ENCODE data around the gene IGLL5. TPM values are rescaled to one million over a fixed set of nuclear protein-coding genes. Genes with fewer than 3 reads are reported as not detected.

IGLL5 gene
- total RNA-seq, 1 donor: not detected

GRCh38 chr22:22893077-22893805 lies 5.6 kb downstream of the IGLL5 start:
- no peak overlapping the region for H3K4me3 ChIP-seq (ENCODE audit: low read depth, low read length)
- TF ChIP-seq, protein P1, sequence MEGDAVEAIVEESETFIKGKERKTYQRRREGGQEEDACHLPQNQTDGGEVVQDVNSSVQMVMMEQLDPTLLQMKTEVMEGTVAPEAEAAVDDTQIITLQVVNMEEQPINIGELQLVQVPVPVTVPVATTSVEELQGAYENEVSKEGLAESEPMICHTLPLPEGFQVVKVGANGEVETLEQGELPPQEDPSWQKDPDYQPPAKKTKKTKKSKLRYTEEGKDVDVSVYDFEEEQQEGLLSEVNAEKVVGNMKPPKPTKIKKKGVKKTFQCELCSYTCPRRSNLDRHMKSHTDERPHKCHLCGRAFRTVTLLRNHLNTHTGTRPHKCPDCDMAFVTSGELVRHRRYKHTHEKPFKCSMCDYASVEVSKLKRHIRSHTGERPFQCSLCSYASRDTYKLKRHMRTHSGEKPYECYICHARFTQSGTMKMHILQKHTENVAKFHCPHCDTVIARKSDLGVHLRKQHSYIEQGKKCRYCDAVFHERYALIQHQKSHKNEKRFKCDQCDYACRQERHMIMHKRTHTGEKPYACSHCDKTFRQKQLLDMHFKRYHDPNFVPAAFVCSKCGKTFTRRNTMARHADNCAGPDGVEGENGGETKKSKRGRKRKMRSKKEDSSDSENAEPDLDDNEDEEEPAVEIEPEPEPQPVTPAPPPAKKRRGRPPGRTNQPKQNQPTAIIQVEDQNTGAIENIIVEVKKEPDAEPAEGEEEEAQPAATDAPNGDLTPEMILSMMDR (IDR thresholded peaks at IDR 0.05; ENCODE audit: insufficient read depth, low read depth, low read length): no peak
- no peak for DNase-seq (ENCODE audit: low read depth)

- DNase-seq (ENCODE audit: low read depth): no peak
- no peak overlapping the region for H3K4me3 ChIP-seq (ENCODE audit: low read depth, low read length)
- TF ChIP-seq, protein P1 (IDR thresholded peaks at IDR 0.05; ENCODE audit: insufficient read depth, low read depth, low read length): no peak
Observed at GRCh38 chr22:22893891-22894739, 6.5 kb downstream of the IGLL5 start.

DNA sequence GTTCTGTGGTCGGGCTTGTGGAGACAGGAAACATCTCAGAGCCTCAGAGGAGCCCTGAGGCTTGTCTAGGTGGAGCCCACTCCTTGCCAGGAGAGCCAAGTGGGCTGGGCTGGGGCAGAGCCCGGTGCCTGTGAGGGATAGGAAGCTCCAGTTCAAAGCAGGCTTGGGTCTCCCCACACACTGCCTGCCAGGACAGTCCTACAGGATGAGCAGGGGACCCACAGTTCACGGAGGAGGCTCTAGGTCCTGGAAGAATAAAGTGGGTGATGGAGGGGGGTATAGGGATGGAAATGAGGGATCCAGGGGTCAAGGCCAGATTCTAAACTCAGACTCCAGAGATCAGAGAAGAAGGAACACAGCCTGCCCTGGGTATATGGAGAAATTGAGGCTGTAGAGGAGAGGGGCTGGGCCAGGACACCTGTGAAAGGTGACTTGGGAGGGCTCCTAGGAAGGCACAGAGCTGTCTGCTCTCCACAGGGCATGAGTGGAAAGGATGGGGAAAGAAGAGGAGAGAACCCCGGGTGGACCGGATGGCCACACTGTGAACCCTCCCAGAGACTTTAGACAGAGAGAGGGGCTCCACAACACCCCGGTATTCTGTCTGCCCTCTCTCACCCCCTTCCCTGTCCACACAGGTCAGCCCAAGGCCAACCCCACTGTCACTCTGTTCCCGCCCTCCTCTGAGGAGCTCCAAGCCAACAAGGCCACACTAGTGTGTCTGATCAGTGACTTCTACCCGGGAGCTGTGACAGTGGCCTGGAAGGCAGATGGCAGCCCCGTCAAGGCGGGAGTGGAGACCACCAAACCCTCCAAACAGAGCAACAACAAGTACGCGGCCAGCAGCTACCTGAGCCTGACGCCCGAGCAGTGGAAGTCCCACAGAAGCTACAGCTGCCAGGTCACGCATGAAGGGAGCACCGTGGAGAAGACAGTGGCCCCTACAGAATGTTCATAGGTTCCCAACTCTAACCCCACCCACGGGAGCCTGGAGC lies 7.4 kb downstream of the IGLL5 start:
- DNase-seq (ENCODE audit: low read depth): no peak
- TF ChIP-seq, protein P1 (IDR thresholded peaks at IDR 0.05; ENCODE audit: insufficient read depth, low read depth, low read length): no peak
- no peak overlapping the region for H3K4me3 ChIP-seq (ENCODE audit: low read depth, low read length)

DNA sequence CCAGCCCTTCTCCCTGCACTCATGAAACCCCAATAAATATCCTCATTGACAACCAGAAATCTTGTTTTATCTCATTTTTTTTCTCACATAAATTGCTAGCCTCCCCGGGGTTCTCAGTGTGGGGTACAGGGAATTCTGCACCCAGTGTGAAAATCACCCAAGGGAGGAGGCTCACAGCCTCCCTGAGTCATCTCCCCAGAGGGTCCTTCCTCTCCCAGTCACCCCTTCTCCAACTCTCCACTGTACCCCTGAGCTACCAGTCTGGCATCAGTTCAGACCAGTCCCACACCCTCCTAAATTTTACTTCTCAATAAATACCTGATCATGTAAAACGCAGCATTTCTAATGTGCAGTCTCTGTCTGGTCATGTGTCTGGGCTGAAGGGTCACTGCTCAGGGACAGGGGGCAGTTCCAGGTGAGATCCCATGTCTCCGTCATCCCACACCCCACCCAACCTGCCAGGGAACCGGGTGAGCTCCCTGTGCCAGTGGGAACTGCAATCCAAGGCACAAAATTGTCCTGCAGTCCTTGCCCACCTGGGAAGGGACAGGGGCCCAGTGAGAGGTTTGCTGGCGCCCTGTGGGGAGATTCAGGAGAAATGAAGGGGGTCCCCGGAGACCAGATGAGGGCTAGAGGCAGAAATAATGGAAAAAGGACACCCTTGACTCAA lies 8.3 kb downstream of the IGLL5 start:
- DNase-seq (ENCODE audit: low read depth): no peak
- TF ChIP-seq, protein P1 (IDR thresholded peaks at IDR 0.05; ENCODE audit: insufficient read depth, low read depth, low read length): no peak
- H3K4me3 ChIP-seq (ENCODE audit: low read depth, low read length): no peak overlapping the region

DNA sequence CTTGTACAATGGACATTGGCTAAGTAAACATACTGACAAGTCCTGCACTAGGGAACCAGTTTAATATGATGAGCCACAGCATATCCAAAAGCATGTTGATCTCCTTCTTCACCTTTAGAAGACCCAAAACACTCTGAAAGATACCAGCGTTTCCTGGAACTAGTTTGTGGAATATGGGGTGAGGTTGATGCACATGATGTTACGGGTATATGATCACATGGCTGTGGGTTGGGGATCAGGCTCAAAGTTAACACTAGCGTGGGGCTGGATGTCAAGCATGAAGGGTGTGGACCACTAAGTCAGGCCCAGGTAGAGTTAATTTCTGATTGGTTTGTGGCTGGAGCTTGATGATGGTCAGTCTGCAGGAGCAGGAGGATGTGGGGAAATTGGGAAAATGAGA lies 9.0 kb downstream of the IGLL5 start:
- no peak overlapping the region for H3K4me3 ChIP-seq (ENCODE audit: low read depth, low read length)
- DNase-seq (ENCODE audit: low read depth): no peak
- TF ChIP-seq, protein P1 (IDR thresholded peaks at IDR 0.05; ENCODE audit: insufficient read depth, low read depth, low read length): no peak

- TF ChIP-seq, protein P1 (IDR thresholded peaks at IDR 0.05; ENCODE audit: insufficient read depth, low read depth, low read length): no peak
- DNase-seq (ENCODE audit: low read depth): no peak
- H3K4me3 ChIP-seq (ENCODE audit: low read depth, low read length): no peak overlapping the region
Observed at GRCh38 chr22:22897091-22897490, 9.5 kb downstream of the IGLL5 start.
